HEK293 (cell line): Measurements from ENCODE around the gene GARIN5B.
A peak's percentile ranks its signal among the peaks of the same experiment; 100 is the strongest.

Source experiments
- CTCF ChIP-seq: fragments of 450-650 bp; formaldehyde crosslinking; IDR thresholded peaks from 2 replicates; pipeline ENCODE4 v1.5.1; 2016; ENCODE audit warnings: missing biosample characterization, missing genetic modification characterization
- GLI4 ChIP-seq: fragments of 450-650 bp; formaldehyde crosslinking; IDR thresholded peaks from 2 replicates; pipeline ENCODE4 v1.5.1; 2016; ENCODE audit warnings: missing biosample characterization, missing genetic modification characterization
- MYNN ChIP-seq: fragments of 450-650 bp; formaldehyde crosslinking; IDR thresholded peaks from 2 replicates; pipeline ENCODE4 v1.5.1; 2016; ENCODE audit warnings: missing biosample characterization, missing genetic modification characterization, borderline replicate concordance
- OVOL3 ChIP-seq: fragments of 450-650 bp; formaldehyde crosslinking; IDR thresholded peaks from 2 replicates; pipeline ENCODE4 v1.5.1; 2016; ENCODE audit warnings: missing biosample characterization, missing genetic modification characterization
- YY1 ChIP-seq: fragments of 450-650 bp; formaldehyde crosslinking; IDR thresholded peaks from 2 replicates; pipeline ENCODE4 v1.5.1; 2018; ENCODE audit warnings: missing biosample characterization, missing genetic modification characterization
- ZFP69B ChIP-seq: fragments of 450-650 bp; formaldehyde crosslinking; IDR thresholded peaks from 2 replicates; pipeline ENCODE4 v1.5.1; 2016; ENCODE audit warnings: missing biosample characterization, missing genetic modification characterization
- ZNF24 ChIP-seq: fragments of 450-650 bp; formaldehyde crosslinking; IDR thresholded peaks from 2 replicates; pipeline ENCODE4 v1.5.1; 2016; ENCODE audit warnings: missing biosample characterization, missing genetic modification characterization
- ZNF274 ChIP-seq, 2 experiments: fragments of 200-500 bp in 1 of 2; fragments of 450-650 bp in 1 of 2; sonication (Bioruptor generic) in 1 of 2; formaldehyde crosslinking in 1 of 2; IDR thresholded peaks; 2 replicates each; pipeline versions ENCODE4 v1.5.1 to v1.6.1; 2014 to 2016; ENCODE audit warnings: borderline replicate concordance in 1 of 2, inconsistent platforms in 1 of 2, low read length in 1 of 2, missing biosample characterization in 1 of 2, missing genetic modification characterization in 1 of 2
- ZNF335 ChIP-seq: fragments of 450-650 bp; formaldehyde crosslinking; conservative IDR thresholded peaks from 2 replicates; pipeline ENCODE4 v1.5.1; 2016; ENCODE audit warnings: missing biosample characterization, missing genetic modification characterization
- ZNF394 ChIP-seq: fragments of 450-650 bp; formaldehyde crosslinking; IDR thresholded peaks from 2 replicates; pipeline ENCODE4 v1.5.1; 2016; ENCODE audit warnings: missing biosample characterization, missing genetic modification characterization, mild to moderate bottlenecking, moderate library complexity, borderline replicate concordance
- ZNF571 ChIP-seq: fragments of 450-650 bp; formaldehyde crosslinking; IDR thresholded peaks from 2 replicates; pipeline ENCODE4 v1.5.0; 2017; ENCODE audit warnings: missing biosample characterization, missing genetic modification characterization
- ZNF624 ChIP-seq: fragments of 450-650 bp; formaldehyde crosslinking; IDR thresholded peaks from 2 replicates; pipeline ENCODE4 v1.5.1; 2017; ENCODE audit warnings: missing biosample characterization, missing genetic modification characterization
- ZNF791 ChIP-seq: fragments of 450-650 bp; formaldehyde crosslinking; IDR thresholded peaks from 2 replicates; pipeline ENCODE4 v1.5.1; 2016; ENCODE audit warnings: missing biosample characterization, missing genetic modification characterization

- TF ChIP-seq GLI4 (tag by site-specific recombination), result no peak
- TF ChIP-seq MYNN (tag by site-specific recombination), result no peak
- no peak for TF ChIP-seq ZNF624 (tag by site-specific recombination)
- TF ChIP-seq YY1 (tag by site-specific recombination), result no peak
- no peak for TF ChIP-seq CTCF (tag by site-specific recombination)
- no peak for TF ChIP-seq ZFP69B (tag by site-specific recombination)
- no peak for TF ChIP-seq OVOL3 (tag by site-specific recombination)
- peak; percentile 57; the same call in 1 of the 2 replicates for TF ChIP-seq ZNF394 (tag by site-specific recombination)
- TF ChIP-seq ZNF24, result no peak
- no peak for TF ChIP-seq ZNF791 (tag by site-specific recombination)
- TF ChIP-seq ZNF335 (tag by site-specific recombination), result no peak
- no peak for TF ChIP-seq ZNF571 (tag by site-specific recombination)
- no peak for TF ChIP-seq ZNF274 (IDR thresholded peaks at IDR 0.05; ENCODE audit: low read length)
- TF ChIP-seq ZNF274 (tag by site-specific recombination; IDR thresholded peaks at IDR 0.05; ENCODE audit: borderline replicate concordance), result no peak
Observed at GRCh38 chr19:55382522-55383054, 19.5 kb upstream of the GARIN5B start.
